HG03064 (cell line): ENCODE data around the gene CACNA1S.

Source experiments
- ATAC-seq: cut with Tn5 transposase; IDR thresholded peaks from one replicate; pipeline ENCODE4 v1.9.1; 2021; ENCODE audit warnings: low read depth; ENCODE audit not compliant: unreplicated experiment

The CACNA1S gene

DNA sequence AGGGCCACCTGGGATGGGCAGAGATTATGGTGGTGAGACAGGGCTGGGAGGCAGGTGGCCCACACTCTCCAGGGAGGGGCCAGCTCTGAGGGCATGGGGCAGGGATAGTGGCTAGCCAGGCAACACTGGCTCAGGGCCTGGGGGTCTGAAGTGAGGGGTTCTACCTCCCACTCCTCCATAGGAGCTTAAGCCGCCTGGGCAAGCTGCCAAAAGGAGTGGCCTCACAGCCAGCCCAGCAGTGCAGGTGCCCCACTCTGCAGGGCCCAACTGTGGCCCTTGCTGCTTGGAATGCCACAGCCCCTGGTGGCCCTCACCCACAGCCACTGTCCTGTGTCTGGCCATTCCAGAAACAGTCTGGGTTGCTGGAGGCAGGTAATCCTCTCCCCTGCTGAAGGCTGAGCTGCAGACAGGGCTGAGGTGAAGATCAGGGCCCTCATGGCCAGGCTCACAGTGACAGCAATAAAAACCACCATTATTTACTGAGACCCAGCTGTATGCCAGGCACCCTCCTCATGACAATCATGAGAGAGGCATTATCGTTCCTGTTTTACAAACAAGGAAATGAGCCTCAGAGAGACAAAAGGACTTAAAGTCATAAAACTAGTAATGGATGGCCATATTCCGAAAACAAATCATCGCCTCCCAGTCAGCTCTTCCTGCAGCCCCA is 119.7 kb downstream of the CACNA1S start:
- ATAC-seq, result no peak

- no peak for ATAC-seq
Observed at GRCh38 chr1:200991097-200991614, 121.1 kb downstream of the CACNA1S start.

GRCh38 chr1:200990114-200990513 is 122.1 kb downstream of the CACNA1S start:
- ATAC-seq, result no peak
